ENCODE results near the gene NRP1.

NRP1 gene

DNA sequence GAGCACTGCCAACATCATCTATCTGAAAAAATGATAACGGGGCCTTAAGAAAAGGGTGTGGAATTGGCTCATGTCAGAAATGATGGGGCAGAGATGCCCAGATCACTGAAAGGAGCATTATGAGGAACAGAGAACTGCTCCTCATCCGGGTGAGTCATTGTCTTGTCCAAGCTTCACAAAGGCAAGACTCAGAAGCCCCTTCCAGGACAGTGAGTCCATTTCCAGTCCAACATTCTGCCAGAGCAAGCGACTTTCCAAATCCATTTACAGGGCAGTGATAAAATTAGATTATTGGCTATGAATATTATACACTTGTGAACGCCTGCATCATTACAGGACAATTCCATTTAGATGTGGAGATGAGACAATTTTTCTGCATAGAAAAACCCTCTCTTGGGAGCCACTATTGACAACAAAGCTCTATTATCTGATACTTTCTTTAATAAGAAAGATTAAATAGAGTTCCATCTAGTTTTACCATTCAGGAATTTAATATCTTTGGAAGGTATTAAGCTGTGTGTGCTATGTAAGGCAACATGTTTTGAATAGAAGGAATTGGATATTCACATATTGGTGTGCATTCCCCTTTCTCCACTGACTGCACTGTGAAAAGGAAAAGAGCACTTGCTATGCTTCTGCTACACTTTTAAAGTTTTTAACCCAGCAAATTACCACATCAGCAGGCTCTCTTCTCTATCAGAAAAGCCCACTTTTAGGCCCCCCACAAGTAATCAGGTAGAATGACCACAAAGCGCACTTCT is 159.6 kb downstream of the NRP1 start:
- DNase-seq: no peak

DNA sequence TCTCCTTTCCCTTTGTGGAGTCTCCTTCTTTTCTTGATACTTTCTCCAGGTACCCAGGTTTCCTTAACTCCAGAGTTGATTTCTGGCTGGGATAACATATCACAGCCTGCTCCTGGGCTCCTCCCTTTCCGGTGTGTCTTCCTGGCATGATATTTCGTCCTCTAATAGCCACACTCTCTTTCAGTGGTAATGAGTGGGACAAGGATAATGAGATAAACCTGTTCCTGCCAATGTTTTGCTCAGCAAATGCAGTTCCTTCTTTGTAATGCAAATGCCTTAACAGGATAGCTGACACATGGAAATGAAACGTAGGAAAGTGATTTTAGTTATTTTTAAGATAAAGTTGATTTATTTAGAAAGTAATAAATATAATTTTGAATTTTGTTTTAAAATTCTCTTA is 168.6 kb downstream of the NRP1 start:
- DNase-seq: no peak

DNA sequence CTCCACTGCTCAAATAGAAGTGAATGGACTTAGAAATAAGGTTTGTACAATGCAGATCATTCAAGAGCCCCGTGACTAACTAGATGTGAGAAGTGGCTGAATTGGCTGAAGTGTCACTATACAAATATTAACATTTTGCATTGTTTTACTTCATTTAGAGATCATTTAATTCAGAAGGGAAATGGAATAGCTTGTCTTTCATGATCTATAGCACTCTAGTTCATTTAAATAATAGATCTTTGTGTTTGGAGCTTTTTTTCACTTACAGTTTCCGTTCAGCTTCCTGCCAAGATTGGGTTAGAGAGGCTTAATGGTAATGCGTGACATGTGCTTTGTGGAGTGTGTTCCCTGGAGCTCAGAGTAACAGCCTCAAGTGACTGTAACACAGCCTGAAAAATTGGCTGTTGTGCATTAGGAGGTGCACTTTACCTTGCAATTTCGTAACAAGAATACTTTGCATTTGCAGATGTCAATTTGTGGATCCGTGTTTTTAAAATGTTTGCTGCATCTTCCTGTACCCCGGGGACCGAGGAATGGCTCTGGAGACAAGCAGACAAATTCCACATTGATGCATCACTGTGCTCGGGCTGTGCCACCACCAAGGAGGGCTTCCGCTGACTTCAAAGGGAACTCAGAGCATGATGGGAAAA is 170.3 kb downstream of the NRP1 start:
- no peak for DNase-seq

DNA sequence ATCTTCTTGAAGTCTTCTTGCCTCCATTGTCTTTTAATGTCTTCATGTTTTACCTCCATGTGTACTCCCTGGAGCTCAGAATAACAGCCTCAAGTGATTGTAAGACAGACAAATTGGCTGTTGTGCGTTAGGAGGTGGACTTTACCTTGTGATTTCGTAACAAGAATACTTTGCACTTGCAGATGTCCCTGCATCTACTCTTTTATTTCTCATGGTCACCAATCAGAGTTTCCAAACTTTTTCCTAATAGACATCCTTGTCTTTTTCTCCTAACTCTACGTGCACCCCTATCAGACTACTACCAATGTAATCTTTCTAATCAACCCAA is 172.3 kb downstream of the NRP1 start:
- DNase-seq: no peak

- no peak for DNase-seq
These were observed 172.8 kb downstream of the NRP1 start for GRCh38 chr10:33161550-33162247.

GRCh38 chr10:33160151-33160550 is 174.3 kb downstream of the NRP1 start:
- no peak for DNase-seq

- DNase-seq: no peak
These were observed 177.4 kb downstream of the NRP1 start for GRCh38 chr10:33157103-33157502.

GRCh38 chr10:33155720-33156638 is 178.5 kb downstream of the NRP1 start:
- DNase-seq: peak; percentile 39

DNA sequence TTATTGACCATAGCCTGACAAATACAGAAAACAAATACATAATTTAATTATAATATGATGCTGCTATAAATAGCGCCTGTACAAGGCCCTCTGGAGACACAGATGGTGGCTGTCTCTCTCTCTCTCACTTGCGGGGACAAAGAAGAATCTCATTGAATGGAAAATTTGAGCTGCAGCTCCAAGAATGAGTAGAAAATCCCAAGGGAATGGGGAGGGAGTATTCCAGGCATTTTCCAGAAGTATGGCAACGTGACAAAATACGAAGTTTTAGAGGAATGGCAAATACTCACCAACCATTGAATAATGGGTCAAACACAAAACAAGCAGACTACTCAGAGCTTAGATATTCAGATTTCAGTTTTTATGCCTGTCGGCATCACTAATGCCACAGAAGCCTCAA is 179.9 kb downstream of the NRP1 start:
- no peak for DNase-seq

- DNase-seq: no peak
These were observed 180.5 kb downstream of the NRP1 start for GRCh38 chr10:33153968-33154327.

DNA sequence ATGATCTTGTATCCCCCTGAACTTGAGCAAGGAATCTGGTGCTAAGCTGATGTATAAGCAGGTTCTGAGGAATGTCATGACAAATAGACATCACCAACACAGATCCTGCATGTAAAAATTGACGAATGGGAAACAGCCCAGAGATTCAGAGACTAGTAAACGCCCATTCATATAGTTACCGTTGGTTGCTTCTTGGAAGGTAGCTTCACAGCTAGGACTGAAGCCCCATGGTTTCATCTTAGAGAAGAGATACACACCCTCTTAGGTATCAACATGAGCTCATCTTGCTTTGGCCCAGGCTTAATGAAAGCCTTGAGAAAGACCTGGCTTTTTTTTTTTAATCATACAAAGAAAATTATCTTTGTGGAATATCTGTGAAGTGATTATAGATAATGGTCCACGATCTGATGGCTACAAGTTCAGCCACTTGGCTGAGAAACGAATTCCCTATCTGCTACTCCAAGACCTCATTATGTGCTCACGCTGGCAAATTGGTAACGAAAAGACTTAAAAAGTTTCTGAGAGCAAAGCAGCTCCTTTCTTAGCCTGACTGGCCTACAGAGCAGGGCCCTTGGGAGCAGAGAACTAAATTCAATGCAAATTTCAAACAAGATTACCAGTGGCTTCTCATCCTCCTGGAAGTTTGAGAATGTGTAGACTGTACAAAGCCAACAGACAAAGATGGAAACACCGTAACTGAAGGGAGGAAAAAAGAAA is 181.1 kb downstream of the NRP1 start:
- no peak for DNase-seq

DNA sequence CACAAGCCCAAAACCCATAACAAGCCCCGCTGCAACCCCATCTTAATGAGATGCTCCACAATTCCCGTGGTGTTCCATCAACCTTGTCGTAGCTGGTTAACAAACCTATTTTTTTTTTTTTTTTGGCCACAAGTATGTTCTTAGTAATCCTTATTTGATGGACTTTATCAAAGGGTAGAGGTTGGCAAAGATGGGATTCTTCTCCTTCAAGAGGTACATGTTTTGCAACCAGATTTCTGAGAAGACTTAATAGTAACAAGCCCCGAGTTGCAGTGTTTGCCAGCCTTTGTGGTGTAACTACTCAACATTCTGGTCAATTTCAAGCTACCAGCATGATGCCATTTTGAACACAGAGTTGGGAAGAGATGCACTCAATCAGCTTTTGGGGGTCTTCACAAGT is 181.7 kb downstream of the NRP1 start:
- DNase-seq: no peak

- no peak for DNase-seq
These were observed 182.3 kb downstream of the NRP1 start for GRCh38 chr10:33152146-33152545.

DNA sequence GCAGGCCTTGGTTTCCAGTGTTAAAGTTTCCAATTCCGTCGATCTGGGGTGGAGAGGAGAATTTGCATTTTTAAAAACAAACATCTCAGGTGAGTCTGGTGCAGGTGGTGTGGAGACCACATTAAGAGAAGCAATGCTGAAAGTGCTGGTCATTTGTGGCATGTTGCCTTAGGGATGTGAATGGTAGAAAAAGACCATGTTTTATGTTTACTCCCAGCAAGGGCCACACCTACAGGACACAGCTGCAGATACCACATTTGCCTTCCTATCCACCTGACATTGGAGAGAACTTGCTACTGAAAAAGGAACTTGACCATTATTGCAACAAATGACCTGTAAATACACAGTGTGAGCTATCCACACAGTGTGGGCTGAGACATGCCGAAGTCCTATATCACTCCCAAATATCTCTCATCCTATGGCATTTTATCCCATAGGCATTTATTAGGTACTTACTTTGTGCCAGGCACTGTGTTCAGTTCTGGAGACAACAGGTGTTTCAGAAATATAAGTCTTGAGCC is 183.1 kb downstream of the NRP1 start:
- DNase-seq: no peak

DNA sequence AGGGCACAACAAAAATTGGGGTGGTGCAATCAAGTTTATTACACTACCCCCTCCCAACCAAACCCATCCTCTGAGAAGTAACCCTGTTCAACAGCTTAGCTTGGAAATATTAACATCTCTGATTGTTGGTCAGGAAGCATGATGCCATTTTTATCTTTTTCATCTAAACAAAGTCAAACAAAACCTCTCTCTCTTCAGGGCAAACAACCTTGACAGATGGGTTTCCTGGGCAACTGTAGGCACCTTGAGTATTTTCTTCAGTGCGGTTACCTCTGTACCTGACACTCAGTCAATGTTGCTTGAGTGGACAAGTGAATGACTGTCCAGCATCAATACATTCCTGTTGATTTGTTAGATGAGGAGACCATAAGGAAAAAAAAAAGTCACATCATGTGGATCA is 183.6 kb downstream of the NRP1 start:
- DNase-seq: no peak

GRCh38 chr10:33150146-33150545 is 184.3 kb downstream of the NRP1 start:
- DNase-seq: no peak

GRCh38 chr10:33147013-33147310 is 187.5 kb downstream of the NRP1 start:
- DNase-seq: no peak

DNA sequence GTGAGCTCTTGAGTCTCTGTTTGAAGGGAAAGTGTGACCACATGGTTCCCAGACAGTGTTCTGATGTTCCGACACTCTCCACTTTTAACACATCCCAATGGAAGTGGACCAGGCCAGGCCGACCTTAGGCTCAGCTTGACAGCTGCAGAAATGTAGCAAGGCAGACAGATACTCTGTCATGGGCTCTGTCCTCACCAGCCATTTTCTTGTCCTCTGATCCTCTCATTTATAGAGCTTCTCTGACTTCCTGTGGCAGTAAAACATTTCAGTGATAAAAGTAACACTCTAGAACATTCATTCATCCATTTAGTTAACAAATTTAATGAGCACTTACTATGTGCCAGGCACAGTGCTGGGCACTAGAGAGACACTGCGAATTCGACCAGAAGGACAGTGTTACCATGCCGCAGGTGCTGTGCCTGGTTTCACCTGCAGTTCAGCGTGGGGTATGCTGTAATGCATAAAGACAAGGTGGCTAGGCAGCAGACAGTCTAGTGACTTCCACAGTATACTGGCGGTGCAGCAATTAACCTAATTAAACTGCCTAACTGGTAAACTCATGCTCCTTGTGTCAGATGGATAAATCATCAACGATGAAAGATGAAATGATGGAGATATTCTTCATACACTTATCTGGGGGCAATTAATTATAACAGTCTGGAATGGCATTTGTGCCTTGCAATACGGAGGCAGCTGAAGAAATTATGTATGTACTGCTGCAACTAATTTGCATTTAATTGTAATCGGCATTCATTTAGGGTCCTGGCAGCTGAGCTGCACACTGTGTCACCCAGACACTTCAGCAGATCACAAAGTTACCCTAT is 188.1 kb downstream of the NRP1 start:
- no peak for DNase-seq

DNA sequence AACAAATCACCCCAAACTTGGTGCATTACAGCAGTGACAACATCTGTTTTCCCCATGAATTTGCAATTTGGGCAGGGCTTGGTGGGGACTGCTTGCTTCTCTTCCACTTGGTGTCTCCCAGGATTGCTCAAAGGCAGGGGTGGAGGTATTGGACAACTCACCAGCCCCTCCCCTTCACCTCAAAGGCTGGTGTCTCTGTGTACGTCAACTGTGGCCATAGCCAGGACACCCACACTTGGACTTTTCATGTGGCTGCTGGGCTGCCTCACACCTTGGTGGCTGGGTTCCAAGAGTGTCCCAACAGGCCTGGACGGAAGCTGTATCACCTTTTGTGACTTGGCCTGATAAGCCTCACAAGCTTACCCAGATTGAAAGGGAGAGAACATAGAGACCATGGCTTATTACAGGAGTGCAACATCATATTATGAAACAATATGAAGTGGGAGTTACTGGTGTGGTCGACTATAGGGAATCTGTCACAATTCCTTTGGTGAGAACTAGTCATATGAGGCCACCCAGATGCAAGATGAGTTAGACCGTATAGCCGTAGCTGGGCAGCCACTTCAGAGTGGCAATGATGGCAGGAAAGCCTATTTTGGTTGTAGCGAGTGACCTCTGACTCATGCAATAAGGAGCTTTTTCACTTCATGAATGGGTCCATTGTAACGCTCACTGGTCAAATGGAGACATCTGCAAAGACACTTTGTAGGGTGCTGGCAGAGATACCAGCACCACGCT is 188.8 kb downstream of the NRP1 start:
- no peak for DNase-seq

DNA sequence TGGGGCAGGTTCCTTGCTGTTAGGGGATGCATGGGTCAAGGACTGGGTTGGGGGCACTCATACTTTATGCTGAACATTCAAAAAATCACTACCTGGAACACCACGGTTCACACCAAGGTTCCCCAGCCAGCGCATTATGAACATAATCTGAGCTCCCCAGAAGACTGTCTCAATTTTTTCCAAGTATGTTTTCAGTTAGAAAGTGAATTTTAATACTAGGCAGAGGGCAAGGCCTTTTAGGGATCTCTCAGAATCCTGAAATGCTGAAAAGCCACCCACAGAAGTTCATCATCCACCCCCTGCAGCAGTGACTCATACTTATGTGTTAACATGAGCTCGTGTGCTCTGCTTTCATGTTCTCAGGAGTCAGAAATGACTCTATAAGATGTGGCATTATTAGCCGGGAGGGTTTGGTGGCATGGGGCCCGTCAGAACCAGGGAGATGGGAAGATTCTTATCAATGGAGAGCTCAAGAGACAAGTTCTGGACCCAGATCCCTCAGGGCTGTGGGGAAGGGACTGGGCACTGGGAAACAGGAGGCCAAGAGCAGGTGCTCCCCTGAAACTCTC is 191.2 kb downstream of the NRP1 start:
- DNase-seq: peak; percentile 73

GRCh38 chr10:33142295-33142694 is 192.2 kb downstream of the NRP1 start:
- no peak for DNase-seq
